ENCODE data around the gene BCL7C.

DNA sequence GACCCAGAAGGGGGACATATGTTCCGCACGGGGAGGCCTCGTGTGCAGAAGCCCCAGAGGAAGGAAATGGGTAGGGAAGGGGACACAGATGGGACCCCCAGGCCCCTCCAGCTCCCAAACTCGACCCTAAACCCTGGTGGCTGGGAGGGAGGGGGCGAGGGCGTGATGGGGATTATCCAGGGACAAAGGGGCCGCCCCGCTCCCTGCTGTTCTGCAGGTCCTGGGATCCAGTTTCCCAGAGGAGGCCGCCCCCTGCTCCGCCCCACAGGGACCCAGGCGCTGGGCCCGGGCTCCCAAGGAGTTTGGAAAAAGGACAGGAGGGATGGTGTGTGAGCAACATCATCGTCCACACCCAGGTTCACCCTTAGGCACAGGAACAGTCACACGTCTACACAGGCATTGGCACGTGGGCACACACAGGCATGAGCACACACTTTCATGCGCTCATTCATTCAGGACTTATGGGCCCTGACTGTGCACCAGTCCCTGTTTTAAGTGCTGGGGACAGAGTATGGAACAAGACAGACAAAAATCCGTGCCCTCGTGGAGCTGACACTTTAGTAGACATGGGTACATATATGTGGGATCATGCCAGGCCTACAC is 16.7 kb upstream of the BCL7C start:
- TF ChIP-seq POLR2AphosphoS5 (IDR thresholded peaks at IDR 0.05) (no peak), POLR2A (IDR thresholded peaks at IDR 0.05) (no peak), EP300 (IDR thresholded peaks at IDR 0.05) (no peak)
- TF ChIP-seq, protein P1, sequence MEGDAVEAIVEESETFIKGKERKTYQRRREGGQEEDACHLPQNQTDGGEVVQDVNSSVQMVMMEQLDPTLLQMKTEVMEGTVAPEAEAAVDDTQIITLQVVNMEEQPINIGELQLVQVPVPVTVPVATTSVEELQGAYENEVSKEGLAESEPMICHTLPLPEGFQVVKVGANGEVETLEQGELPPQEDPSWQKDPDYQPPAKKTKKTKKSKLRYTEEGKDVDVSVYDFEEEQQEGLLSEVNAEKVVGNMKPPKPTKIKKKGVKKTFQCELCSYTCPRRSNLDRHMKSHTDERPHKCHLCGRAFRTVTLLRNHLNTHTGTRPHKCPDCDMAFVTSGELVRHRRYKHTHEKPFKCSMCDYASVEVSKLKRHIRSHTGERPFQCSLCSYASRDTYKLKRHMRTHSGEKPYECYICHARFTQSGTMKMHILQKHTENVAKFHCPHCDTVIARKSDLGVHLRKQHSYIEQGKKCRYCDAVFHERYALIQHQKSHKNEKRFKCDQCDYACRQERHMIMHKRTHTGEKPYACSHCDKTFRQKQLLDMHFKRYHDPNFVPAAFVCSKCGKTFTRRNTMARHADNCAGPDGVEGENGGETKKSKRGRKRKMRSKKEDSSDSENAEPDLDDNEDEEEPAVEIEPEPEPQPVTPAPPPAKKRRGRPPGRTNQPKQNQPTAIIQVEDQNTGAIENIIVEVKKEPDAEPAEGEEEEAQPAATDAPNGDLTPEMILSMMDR (IDR thresholded peaks at IDR 0.05): no peak

Measured in stomach (tissue), 4 donors.